Cortex of kidney (tissue), 1 donor: ENCODE data around the gene SLC9A9.

Experiments used
- DNase-seq: peaks from one replicate; lab custom pipeline; 2025; lab: John Stamatoyannopoulos, UW

Gene SLC9A9

DNA sequence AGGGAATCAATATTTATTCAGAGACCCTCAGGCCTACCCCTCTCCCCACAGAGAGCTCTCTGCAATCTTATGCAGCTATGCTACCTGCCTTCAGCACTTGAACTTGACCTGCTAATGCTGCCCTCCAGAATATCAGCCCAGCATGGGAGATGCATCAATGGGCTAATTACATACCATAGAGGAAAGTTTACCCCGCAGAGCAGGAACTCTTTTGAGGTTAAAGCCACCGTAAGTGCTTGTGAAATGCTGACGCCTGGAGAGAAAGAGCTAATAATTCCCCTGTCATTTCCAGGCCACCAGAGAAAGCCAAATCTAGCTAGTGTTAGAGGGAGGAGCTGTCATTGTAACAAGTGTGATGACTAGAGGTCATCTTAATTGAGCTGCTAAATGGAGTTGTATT, 601.2 kb downstream of the SLC9A9 start:
- no peak for DNase-seq

- DNase-seq, result no peak
These were observed 602.6 kb downstream of the SLC9A9 start for GRCh38 chr3:143245692-143246091.

DNA sequence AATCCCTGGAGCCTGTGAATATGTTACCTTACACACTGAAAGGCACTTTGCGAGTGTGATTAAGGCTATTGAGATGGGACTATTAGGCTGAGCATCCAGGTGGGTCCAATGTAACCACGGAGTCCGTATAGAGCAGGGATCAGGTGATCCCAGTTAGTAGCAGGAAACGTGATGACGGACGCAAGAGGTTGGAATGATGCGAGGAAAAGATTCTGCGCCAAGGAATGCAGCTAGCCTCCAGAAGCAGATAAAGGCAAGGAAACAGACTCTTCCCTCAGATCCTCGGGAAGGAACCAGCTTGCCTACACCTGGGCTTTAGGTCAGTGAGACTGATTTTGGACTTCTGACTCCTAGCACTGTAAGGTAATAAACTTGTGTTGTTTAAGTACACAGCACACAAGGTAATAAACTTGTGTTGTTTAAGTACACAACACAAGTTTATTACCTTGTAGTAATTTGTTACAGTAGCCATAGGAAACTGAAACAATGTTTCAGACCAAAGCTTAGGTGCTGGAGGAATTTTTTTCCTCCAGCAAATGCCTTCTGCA, 603.7 kb downstream of the SLC9A9 start:
- DNase-seq, result no peak

DNA sequence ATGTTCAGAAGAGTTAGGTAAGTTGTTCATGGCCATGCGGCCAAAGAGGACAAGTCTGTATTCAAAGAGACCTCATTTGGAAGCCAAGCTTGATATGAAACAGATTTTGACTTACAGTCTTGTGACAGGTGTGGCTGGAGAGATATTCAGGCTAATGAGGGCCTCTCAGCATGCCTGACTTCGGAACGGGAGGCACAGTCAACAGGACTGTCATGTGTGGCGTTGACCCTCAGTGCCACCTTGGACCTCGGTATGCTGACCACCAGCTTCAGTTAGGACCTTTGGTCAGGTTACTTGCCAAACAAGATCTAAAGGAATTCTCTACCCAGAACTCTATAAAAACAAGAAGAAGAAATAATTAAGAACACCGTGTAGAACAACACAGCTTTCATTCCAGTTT, 604.6 kb downstream of the SLC9A9 start:
- DNase-seq, result no peak

DNA sequence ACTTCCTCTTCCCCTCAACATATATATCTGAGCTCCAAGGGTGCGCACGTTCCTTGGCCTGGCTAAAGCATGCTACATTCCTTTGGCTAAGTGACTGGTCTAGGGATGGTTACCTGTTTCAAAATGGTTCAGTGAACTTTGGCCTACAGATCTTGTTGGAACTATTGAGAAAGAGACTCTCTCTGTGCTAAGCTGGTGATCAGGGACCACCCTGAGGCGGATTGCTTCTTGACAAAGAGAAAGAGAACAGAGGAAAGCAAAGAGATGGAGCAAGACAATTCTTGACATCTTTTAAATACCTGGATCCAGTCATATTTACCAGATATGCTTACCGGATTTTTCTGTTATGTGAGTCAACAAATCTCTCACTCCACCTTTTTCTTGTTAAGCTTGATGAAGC, 605.6 kb downstream of the SLC9A9 start:
- DNase-seq, result no peak

DNA sequence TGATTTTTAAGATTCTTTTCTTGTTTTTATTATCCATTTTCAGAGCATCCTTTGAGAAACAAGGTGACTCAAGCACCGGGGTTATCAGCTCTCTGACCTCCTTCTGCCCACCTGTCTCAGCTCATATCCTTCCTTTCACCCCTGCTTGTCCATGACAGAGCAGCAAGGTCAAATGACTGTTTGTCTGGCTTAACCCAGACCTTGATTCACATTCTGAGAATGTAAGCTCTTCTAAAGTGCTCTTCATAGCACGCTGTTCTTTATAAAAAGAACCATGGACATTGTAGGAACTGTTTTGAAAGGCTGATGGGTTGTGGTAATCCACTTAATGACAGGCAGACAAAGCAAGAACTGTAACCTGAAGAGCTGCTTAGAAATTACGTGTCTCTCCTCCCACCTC, 606.2 kb downstream of the SLC9A9 start:
- no peak for DNase-seq

- DNase-seq, result no peak
These were observed 606.8 kb downstream of the SLC9A9 start for GRCh38 chr3:143241481-143241951.

- DNase-seq, result no peak
These were observed 607.4 kb downstream of the SLC9A9 start for GRCh38 chr3:143240886-143241285.

DNA sequence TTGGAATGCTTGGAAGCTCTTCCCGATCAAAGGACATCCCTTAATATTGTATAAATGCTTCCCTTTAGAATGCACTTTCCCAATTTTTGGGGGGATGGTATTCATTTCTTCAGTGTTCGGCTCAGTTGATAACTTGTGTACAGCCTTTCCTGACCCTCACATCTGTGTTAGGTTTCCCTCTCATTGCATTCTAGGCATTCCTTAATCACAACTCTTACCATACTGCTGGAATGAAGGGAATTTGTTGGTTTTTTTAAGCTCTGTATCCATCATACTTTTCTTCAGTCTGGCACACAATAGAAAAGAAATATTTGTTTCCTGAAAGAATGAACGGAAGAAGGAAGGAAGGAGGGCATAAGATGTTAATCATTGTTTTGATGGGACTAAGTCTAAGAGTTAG, 609.2 kb downstream of the SLC9A9 start:
- DNase-seq, result no peak

GRCh38 chr3:143237077-143237627, 611.1 kb downstream of the SLC9A9 start:
- DNase-seq, result no peak

DNA sequence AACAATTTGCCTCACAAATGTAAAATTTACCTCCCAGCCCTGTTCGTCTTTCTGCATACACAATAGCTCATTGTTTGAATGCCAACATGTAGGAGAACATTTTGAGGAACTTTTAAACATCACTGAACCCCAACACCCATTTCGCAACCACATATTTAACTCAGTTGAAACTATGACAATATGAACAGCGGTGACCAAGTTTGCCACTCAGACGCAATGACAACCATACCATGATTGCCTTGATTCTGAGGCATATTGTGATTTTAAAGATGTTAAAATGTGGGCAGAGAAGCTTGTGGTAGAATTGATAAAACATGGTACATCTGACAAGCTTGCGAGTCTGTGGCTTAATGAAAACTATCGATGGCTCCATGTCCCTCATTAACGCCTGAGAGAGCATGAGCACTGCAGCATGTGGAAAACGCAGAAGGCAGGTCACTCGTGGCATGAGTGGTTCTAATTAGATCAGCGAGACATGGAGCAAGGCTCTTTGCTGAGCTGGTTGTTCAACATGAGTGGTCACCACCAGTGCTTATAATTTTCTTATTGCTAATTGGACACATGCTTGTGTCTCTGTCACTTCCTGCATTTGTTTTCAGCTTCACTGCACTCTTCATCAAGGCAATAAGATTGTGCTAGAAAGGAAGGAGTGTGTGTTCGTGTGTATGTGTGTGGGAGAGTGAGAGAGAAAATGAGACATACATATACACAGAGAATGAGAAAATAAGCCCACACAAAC, 611.9 kb downstream of the SLC9A9 start:
- DNase-seq, result no peak

- DNase-seq, result no peak
These were observed 612.6 kb downstream of the SLC9A9 start for GRCh38 chr3:143235614-143236204.

- DNase-seq, result no peak
These were observed 613.7 kb downstream of the SLC9A9 start for GRCh38 chr3:143234526-143234925.

DNA sequence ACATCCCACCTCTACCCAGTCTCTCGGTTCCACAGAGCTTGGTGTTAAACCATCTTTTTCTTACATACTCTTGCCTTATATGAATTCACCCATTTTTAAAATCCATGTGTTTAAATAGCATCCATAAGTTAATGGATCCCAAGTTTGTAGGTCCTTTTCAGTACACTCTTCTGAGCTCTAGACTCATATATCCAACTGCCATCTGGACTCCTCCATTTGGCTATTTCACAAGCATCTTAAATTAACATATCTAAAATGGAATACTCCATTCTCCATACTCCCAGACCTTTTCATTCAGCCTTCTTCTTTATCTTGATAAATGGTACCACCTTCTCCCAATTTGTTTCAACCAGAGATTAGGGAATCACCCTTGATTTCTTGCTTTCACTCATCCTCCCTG, 615.3 kb downstream of the SLC9A9 start:
- no peak for DNase-seq

GRCh38 chr3:143228405-143228804, 619.9 kb downstream of the SLC9A9 start:
- DNase-seq, result no peak

GRCh38 chr3:143226678-143227291, 621.5 kb downstream of the SLC9A9 start:
- no peak for DNase-seq

DNA sequence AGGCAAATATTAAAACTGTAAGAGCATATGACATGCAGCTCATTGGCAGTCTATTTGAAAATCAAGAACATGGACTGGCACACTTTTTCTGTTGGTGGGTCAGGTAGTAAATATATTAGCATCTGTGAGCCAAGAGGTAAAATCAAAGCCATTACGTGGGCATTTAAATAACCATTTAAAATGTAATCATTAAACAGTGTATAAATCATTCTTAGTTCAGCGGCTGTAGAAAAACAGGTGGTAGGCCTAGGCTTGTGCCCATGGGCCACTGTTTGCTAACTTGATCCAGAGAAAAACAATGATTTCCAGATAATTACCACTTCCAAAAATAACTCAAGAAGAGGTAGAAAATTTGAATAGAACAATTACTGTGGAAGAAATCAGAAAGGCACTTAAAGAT, 623.6 kb downstream of the SLC9A9 start:
- no peak for DNase-seq

DNA sequence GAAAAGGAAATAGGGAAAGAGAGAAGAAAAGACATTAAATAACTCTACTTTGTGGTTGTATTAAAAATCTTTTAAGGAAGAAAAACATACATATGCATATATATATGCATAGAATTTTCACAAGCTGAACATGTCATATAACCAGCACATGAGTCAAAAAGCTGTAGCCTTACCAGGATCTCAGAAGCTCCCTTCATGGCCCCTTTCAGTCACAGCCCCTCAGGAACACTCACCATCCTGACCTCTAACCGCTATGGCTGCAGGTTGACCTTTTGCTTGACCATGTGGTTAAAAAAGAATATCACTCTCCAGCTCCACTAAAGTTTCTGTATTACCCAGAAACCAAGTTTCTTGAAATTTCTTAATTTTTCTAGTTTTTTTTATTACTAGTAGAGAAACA, 625.3 kb downstream of the SLC9A9 start:
- DNase-seq, result no peak

- DNase-seq, result no peak
These were observed 625.8 kb downstream of the SLC9A9 start for GRCh38 chr3:143222505-143222904.

DNA sequence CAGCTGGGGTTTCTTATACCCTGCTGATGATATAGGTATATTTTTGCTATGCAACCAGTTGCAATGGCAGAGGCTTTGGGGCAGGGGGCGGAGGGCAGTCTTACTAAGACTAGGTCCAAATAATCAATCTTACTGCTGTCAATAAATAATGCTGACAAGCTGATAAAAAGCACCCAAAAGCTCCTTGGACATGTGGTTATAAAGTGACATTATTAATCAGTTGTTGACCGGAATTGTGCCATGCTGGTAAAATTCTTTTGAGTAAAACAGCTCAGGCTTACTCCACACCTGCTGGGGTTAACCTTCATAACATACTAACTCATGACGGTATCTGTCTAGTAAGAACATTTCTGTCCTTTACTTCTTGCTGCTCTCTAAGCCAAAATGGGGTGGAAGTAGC, 626.8 kb downstream of the SLC9A9 start:
- no peak for DNase-seq

DNA sequence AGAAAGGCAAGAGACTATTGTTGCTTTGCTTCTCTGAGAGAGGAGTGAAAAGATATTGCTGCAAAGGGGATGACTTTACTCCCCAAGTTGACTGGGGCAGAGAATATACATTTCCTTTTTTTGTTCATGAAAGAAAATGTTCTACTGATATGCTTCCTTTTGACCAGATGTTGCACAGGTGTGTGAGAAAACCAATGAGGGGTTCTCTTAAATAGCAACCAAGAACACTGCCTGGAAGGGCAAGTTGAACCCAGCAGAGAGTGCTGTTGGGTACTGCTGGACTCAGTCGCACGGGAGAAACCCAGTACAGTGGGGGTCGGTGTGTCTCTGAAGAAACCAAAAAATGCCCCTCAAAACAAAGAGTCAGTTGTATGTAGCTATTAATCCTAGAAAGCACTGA, 627.5 kb downstream of the SLC9A9 start:
- DNase-seq, result no peak

DNA sequence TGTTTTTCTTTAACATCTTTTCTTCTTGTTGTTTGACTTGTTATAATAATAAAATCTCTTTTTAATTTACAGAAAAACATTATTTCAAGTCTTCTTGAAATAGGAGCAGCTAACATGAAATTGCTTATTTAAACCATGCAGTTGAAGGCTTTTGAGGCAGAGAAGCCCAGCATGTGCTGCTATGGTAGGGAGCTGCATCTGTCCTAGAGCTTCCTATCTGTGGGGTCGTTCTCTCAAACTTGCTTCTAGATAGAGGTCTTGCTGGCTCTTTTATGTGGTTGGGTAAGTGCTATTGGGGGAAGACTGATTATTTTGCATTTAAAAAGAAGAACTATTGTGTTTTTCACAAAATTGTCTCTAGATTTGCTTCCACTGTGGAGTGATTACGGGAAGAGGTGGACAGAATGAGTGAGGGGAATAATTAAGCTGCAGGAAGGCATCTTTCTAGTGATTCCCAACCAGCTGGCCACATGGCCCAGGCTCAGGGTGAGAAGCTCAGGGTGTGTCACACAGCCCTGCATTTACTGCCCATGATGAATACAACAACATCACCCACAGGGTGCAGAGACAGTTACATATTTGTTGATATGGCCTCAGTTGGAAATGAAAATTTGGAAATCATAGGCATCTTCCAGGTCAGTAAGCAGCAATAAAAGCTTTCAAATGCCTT, 630.0 kb downstream of the SLC9A9 start:
- no peak for DNase-seq
